PC-9 (cell line): ENCODE measurements around the gene SLITRK2. TPM values are rescaled to one million over a fixed set of nuclear protein-coding genes. Genes with fewer than 3 reads are reported as not detected.

Experiments used
- BruUV-seq: library from RNA; stranded (reverse); fragments of 400-500 nt; replicated peaks from 2 replicates; lab custom pipeline; 2021; lab: Mats Ljungman, UMichigan
- CTCF ChIA-PET: fragments of 300-600 bp; sonication (Branson Sonifier 250); formaldehyde crosslinking; loops from one replicate; lab custom pipeline; 2022; ENCODE audit warnings: antibody characterized with exemption; lab: Charles Lee
- POLR2A ChIA-PET: fragments of 300-600 bp; sonication (Branson Sonifier 250); formaldehyde crosslinking; loops from one replicate; lab custom pipeline; 2022; ENCODE audit warnings: antibody characterized with exemption; ENCODE audit not compliant: unreplicated experiment; lab: Charles Lee
- DNase-seq, 2 experiments: peaks; one replicate each; pipeline versions ENCODE4 v3.0.0 to v3.0.0-alpha.2; 2015 to 2022; ENCODE audit warnings: mixed read lengths in 1 of 2
- H2AFZ ChIP-seq: fragments of 200-600 bp; sonication (generic); 2 replicates; pipeline ENCODE4 v1.8.1; 2017; ENCODE audit warnings: antibody characterized with exemption
- H3F3A ChIP-seq: fragments of 200-600 bp; sonication (generic); 2 replicates; pipeline ENCODE4 v1.8.1; 2017; ENCODE audit warnings: antibody characterized with exemption, mild to moderate bottlenecking, low read depth; ENCODE audit not compliant: insufficient read depth
- H3K27ac ChIP-seq: fragments of 200-600 bp; sonication (generic); 2 replicates; pipeline ENCODE4 v1.6.1; 2016; ENCODE audit warnings: mixed run types
- H3K27me3 ChIP-seq: fragments of 200-600 bp; sonication (generic); 2 replicates; pipeline ENCODE4 v1.6.1; 2016; ENCODE audit warnings: low read depth, mixed run types; ENCODE audit not compliant: insufficient read depth
- H3K36me3 ChIP-seq: fragments of 200-600 bp; sonication (generic); 2 replicates; pipeline ENCODE4 v1.6.1; 2016; ENCODE audit warnings: low read depth, mixed run types
- H3K4me1 ChIP-seq: fragments of 200-600 bp; sonication (generic); replicated peaks from 2 replicates; pipeline ENCODE4 v1.6.1; 2016; ENCODE audit warnings: mixed run types; ENCODE audit not compliant: insufficient read depth
- H3K4me2 ChIP-seq: fragments of 200-600 bp; sonication (generic); 2 replicates; pipeline ENCODE4 v1.6.1; 2017; ENCODE audit warnings: mixed run types
- H3K4me3 ChIP-seq: fragments of 200-600 bp; sonication (generic); 2 replicates; pipeline ENCODE4 v1.6.1; 2016; ENCODE audit warnings: mixed run types
- H3K79me2 ChIP-seq: fragments of 200-600 bp; sonication (generic); 2 replicates; pipeline ENCODE4 v1.6.1; 2017; ENCODE audit warnings: low read depth, mixed run types
- H3K9me2 ChIP-seq: fragments of 200-600 bp; sonication (generic); 2 replicates; pipeline ENCODE4 v1.8.1; 2017; ENCODE audit warnings: mild to moderate bottlenecking; ENCODE audit not compliant: insufficient read depth
- H3K9me3 ChIP-seq: fragments of 200-600 bp; sonication (generic); 2 replicates; pipeline ENCODE4 v1.8.1; 2016; ENCODE audit warnings: low read depth; ENCODE audit not compliant: insufficient read depth
- H4K20me1 ChIP-seq: fragments of 200-600 bp; sonication (generic); 2 replicates; pipeline ENCODE4 v1.8.1; 2017; ENCODE audit not compliant: insufficient read depth
- CTCF ChIP-seq: fragments of 200-600 bp; sonication (generic); conservative IDR thresholded peaks from 2 replicates; pipeline ENCODE4 v1.6.1; 2017; ENCODE audit warnings: mixed run types, antibody characterized with exemption, mild to moderate bottlenecking, moderate library complexity
- EZH2 ChIP-seq: fragments of 200-600 bp; sonication (generic); IDR thresholded peaks from 2 replicates; pipeline ENCODE4 v1.8.0; 2017; ENCODE audit warnings: antibody characterized with exemption, low read depth
- intact Hi-C: fragments of 100-400 bp; cut with micrococcal nuclease; formaldehyde crosslinking; loops from one replicate; pipeline ENCODE4 v1.10.0; 2022; ENCODE audit not compliant: unreplicated experiment
- total RNA-seq: library from RNA; stranded (reverse); gene quantifications from 2 replicates; pipeline ENCODE4 v1.2.3, GENCODE V29; 2021

SLITRK2 gene
- total RNA-seq, 1 experiment from 2014 or later = not detected

- no peak for DNase-seq
- no peaks in the 10 kb centered on the region for H3K9me3 ChIP-seq
- H3K4me1 ChIP-seq = no peaks in the 10 kb centered on the region
- H2AFZ ChIP-seq = no peak overlapping the region
- CTCF ChIA-PET = no interaction called here
- H3K4me3 ChIP-seq = no peak overlapping the region
- no TSS peak for BruUV-seq
- H3K27ac ChIP-seq = no peak overlapping the region
- H3K4me2 ChIP-seq = no peak overlapping the region
- intact Hi-C loops = no loop called here
- POLR2A ChIA-PET = no interaction called here
- H3K9me2 ChIP-seq = no peaks in the 10 kb centered on the region
- no peaks in the 10 kb centered on the region for H4K20me1 ChIP-seq
- no peaks in the 10 kb centered on the region for H3K36me3 ChIP-seq
- H3K27me3 ChIP-seq = no peaks in the 10 kb centered on the region
- TF ChIP-seq EZH2 (no peak), CTCF (no peak)
- no peaks in the 10 kb centered on the region for H3F3A ChIP-seq
- H3K79me2 ChIP-seq = no peaks in the 10 kb centered on the region
These were observed 47.5 kb downstream of the SLITRK2 start for GRCh38 chrX:145865082-145865481.
